Measurements from ENCODE around the gene SLC22A17. TPM values are rescaled to one million over a fixed set of nuclear protein-coding genes. Genes with fewer than 3 reads are reported as not detected.

SLC22A17 gene
- total and polyA plus RNA-seq, 2 of the 13 experiments (the other 11 are each of a cell fraction or from before 2014, with no cell fraction given), result 0.95 to 1.1 TPM

- TF ChIP-seq UBTF (CRISPR knock-in tag; IDR thresholded peaks at IDR 0.05) (peak; percentile 88), ZFP36L2 (CRISPR knock-in tag; IDR thresholded peaks at IDR 0.05) (0 out of 2 replicates have a peak, but pooled peaks have one; percentile 46), MTERF4 (CRISPR knock-in tag; IDR thresholded peaks at IDR 0.05) (no peak; the same call in 1 of the 2 replicates), USF2 (IDR thresholded peaks at IDR 0.05; ENCODE audit: low read depth, low read length) (0 out of 2 replicates have a peak, but pooled peaks have one; percentile 56), USF2 (CRISPR knock-in tag; IDR thresholded peaks at IDR 0.05; ENCODE audit: borderline replicate concordance) (no peak), KLF13 (CRISPR knock-in tag; IDR thresholded peaks at IDR 0.05) (no peak), TERF1 (CRISPR knock-in tag; IDR thresholded peaks at IDR 0.05) (peak; percentile 94), TOE1 (CRISPR knock-in tag; IDR thresholded peaks at IDR 0.05) (peak; percentile 22; the same call in 1 of the 2 replicates), ZNF792 (CRISPR knock-in tag; IDR thresholded peaks at IDR 0.05) (peak; percentile 93), GMEB1 (CRISPR knock-in tag; IDR thresholded peaks at IDR 0.05; ENCODE audit: borderline replicate concordance) (peak; percentile 94), ZNF790 (CRISPR knock-in tag; IDR thresholded peaks at IDR 0.05; ENCODE audit: borderline replicate concordance) (no peak), ZNF576 (CRISPR knock-in tag; IDR thresholded peaks at IDR 0.05) (no peak; the same call in 1 of the 2 replicates), SALL1 (CRISPR knock-in tag; IDR thresholded peaks at IDR 0.05) (peak; percentile 94), TBL1XR1 (IDR thresholded peaks at IDR 0.05; ENCODE audit: borderline replicate concordance, low read length, partially characterized antibody) (peak; percentile 73), SRSF1 (optimal IDR thresholded peaks at IDR 0.05; ENCODE audit: low read depth, low read length) (peak; percentile 72), ZFAT (CRISPR knock-in tag; conservative IDR thresholded peaks at IDR 0.05) (no peak), ZNF746 (CRISPR knock-in tag; IDR thresholded peaks at IDR 0.05) (no peak)
These were observed 51.3 kb downstream of the SLC22A17 start (continued) for GRCh38 chr14:23301288-23301968.
